ENCODE results near the gene UQCR11.

UQCR11 gene

DNA sequence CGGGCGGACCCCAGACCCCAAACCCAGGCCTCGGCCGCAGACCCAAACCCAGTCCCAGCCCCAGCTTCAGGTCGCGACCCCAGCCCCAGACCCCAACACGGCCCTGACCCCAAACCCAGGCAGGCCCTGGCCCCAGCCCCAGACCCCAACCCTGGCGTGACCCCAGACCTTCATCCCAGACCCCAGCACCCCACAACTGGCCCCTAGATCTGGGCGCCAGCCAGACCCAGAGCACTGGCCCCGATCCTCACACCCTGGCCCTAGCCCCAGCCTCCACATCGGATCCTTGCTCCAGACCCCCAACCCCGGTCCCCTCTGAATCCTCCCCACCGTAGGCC is 20.1 kb downstream of the UQCR11 start:
- no peak for DNase-seq

DNA sequence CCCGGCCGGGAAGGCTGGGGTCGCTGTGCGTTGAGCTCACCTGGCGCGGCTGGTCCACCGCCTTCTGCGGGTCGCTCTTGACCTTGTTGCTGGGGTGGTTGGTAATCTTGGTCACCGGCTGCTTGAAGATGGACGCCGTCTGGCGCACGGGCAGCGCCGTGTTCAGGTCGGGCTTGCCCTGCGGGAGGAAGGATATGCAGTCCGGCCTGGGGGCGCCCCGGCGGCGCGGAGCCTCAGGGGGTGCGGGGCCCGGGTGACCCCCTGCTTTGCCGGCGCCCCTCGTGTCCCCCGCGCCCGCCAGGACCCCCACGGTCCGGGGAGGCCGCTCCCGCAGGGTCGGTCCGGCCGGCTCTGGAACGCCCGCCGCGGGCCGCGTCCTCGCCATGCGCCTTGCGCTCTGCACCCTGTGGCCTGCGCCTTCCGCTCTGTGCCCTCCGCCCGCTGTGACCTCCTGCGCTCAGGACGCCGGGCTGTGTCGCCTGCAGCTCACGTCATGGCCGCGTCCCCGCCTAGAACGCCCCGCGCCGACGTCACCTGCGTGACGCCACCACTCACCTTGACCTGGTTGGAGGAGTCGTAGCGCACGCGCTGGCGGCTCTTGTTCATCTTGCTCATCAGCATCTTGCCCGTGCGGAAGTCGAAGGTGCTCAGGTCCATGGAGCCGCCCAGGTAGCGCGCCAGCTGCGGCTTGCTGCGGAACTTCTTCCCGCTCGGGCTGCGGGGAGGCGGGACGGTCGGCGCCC is 20.6 kb downstream of the UQCR11 start:
- no peak for DNase-seq

DNA sequence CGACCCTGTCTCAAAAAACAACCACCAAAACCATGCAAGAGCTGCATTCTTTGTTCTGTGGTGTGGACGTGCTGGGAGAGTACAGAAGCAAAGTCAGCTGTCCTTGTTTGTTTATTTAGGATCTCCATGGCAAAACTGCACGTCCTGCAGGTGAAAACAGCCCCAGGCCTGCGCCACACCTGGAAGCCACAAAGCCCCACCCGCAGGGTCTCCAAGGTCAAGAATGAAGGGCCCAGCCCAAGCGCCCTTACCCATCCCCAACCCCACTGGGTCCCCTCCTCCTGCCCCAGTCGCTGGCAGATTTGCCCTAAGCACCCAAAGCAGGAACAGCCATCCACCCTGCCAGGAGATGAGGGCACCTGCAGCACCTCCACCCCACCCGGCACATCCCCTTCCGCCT is 23.1 kb downstream of the UQCR11 start:
- DNase-seq = no peak

DNA sequence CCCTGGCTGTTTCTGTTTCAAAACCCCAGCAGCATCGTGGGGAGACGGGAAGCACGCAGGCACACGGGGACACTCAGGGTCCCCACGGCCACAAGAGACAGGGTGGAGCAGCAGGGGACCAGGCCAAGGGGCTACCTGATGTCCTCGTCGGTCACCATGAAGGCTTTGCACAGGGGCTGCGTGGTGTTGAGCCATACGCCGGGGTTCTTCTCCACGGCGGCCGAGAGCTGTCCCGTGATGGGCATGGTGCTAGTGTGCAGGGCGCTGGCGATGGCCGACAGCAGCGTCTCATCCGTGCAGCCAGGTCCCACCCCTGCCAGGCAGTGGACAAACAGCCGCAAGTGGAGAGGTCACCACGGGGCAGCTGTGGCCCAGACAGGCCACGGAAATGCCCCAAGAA is 24.3 kb downstream of the UQCR11 start:
- DNase-seq = no peak

DNA sequence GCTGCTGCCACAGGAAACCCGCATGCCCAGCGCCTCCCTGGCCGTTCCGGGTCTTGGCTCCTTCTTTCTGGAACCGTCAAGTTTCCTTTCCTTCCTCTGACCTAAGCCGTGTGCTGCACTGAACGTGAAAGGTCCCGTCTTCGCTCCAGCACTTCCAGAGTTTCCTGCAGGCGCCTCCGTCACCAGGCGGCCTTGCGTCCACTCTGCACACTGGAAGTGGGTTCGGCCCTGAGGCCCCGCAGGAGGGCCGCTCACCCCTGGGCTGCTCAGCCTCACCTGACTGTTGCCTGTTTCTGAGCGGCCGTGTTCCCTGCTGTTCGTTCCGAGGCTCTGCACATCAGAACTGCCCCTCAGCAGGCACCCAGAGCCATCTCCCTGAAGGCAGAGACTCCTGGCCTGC is 24.9 kb downstream of the UQCR11 start:
- no peak for DNase-seq

DNA sequence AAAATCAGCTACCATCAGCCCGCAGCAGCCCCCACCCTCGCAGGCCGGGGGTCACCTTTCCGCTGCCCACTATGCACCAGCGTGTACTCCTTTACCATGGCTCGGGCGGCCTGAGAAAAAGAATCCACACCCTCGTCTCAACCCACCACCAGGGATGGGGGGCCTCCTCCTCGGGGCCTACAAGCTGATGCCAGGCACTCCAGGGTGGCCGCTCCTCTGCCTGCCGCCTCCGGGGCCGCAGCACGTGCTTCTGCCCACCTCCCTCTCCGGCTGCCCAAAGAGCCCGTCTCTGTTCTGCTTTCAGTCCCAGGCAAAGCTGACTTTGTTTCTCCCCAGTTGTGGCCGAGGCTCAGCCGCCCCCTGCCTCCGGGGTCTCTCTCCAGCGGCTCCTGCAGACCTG is 26.0 kb downstream of the UQCR11 start:
- no peak for DNase-seq

DNA sequence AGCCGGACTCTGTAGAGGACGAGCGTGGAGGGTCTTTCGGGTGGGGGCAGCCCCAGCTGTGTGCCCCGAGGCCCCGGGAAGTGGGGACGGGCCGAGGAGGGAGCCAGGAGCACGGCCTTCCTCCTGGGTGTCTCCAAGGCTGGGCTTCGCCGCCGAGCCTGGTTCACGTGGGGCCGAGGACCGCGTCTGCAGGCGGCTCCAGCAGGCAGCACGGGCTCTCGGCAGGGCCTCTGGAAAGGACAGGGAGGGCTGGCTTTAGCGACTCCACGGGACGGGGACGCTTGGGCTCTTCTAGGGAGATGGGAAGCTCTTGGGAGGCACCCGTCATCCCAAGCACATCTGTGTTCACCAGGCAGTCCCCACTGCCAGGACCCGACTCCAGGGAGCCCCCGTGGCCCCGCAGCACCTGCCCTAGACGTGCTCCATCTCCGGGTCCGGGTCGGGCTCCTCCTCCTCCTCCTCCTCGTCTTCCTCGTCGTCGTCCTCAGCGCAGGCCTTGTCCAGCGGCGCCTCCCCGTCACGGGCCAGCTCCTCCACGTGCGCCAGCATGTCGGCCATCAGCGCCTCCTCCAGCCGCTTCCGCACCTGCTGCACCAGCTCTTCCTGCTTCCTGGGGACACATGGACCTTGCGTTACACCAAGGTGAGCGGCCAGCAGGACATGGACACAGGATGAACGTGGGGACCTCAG is 27.2 kb downstream of the UQCR11 start:
- DNase-seq = no peak

DNA sequence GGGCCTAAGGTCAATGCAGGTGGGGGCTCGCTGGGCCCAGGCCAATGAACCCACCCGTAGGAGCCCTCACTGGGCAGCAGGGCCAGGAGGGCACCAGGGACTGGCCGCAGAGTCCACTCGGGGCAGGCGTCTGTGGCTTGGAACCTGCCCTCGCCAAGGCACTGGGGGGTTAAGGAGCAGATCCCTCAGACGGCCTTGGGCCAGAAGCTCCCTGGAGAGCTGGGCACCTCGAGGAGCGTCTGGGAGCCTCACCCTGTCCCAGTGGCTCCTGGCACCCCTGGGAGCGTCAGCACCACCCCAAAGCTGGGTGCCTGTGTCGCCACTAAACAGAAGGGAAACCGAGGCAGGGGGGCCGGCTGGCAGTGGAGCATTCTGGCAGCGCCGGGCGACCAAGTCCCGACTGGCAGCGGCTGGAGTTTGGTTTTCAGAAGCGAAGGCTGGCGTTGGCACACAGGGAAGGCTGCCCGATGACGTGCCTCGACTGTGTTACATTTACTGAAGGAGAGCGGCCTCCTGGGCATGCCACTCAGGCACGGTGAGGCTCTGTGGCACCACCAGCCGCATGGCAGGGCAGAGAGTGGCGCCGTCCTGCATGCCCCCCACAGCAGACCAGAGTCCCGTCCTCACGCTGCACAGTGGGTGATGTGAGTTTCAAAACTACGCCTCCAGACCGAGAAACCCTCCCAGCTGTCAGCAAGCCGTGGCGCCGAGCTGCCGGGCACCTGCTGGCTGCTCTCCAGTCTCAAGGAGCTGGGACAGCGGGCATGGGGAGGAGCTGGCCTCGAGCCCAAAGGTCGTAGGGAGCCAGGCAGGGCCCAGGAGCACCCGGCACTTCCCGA is 28.0 kb downstream of the UQCR11 start:
- DNase-seq = no peak

DNA sequence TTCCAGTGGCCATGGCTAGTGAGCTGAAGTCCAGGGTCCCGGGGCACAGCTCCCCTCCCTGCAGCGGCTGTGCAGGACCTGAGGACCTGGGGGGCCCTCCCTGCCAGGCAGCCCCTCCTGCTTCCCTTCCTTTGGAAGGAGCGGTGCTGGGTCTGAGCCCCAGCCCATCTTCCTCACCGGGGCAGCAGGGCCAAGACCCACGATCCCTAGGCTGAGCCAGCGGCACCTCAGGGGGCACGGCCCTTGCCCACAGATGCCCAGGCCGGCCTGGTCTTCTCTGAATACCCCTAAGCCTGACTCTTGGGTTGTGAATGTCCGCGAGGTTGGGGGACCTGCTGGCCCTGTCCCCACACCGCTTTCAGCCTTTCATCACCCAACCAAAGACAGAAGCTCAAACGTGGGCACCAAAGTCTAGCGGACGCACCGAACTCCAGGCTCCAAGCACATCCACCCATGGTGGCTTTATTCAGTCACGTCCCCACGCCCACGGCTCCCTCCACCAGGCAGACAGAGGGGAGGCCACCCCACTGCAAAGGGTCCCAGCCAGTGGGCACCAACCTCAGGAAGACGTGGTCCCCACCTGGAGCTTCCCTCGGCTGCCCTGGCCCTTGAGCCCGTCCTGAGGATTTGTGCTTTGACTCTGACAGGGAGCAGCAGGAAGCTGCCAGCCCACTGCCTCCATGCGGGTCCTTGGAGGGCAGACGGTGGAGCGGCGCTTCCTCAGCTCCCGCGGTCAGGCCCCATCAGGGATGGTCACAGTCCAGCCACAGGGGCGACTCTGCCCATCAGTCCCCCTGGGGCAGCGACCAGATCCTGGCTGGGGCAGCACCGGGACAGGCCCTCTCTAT is 28.8 kb downstream of the UQCR11 start:
- DNase-seq = no peak

DNA sequence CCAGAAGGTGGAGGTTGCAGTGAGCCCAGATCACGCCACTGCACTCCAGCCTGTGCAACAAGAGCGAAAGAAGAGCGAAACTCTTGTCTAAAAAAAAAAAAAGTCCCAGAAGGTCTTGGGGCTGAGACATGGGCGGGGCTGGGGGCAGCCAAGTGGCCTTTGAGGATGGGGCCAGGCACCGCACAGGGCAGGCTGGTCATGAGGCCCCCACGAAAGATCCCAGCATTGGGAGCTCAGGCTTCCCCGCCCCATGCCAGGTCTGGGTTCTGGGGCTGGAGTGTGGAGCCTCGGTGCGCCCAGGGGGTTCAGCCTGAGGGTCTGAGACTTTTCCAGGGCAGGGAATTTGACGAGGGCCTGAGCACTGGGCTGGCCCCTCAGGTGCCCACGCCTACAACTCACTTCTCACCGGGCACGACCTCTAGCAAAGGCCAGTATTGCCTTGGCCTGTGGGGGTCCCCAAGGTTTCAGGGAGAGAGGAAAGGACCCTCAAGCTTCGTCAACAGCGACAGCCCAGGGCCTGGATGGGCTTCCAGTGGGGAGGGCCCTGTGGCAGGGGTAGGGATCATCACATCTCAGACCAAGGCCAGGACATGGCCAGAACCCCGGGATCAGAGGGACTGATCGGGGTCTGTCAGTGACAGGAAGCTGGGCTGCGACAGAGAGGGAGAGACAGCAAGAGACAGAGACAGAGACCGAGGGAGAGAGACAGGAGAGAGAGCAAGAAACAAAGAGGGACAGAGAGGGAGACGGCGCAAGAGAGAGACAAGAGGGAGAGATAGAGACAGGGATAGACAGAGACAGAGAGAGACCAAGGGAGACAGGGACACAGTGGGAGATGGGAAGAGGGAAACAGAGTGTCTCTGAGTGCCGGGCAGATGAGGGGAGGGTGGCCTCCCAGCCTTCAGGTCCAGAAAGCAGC is 29.7 kb downstream of the UQCR11 start:
- DNase-seq = no peak

DNA sequence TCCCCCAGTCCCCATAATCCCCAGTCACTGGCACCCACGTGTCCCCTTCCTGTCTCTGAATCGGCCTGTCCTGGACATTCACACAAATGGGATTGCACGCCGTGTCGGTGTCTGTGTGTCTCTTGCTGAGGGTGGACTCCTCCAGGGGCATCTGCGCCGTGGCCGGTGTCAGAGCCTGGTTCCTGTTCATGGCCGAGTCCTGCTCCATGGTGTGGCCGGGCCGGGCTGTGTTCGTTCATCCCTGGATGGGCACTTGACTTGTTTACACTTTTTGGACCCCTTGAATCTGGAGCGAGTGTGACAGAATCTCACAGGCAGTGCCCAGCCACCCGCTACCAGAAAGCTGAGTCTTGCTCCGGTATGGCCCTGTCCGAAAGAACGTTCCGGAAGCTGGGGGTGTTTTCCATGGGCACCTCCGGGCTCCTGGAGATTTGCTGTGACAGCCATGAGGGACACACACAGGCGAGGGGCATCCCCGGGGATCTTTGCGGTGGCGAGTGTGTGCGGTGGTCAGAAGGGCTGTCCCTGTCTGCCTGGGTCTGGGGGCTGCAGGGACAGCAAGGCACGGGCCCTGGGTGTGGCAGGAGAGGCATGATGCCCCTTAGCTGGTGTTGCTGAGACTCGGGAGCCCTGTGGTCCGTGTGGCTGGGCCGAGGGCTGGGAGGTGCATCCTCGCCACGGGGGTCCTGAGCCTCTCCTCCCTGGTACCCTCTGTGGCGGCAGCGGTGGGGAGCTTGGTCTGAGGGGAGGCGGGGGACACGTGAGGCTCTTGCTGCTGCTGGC is 30.7 kb downstream of the UQCR11 start:
- no peak for DNase-seq

DNA sequence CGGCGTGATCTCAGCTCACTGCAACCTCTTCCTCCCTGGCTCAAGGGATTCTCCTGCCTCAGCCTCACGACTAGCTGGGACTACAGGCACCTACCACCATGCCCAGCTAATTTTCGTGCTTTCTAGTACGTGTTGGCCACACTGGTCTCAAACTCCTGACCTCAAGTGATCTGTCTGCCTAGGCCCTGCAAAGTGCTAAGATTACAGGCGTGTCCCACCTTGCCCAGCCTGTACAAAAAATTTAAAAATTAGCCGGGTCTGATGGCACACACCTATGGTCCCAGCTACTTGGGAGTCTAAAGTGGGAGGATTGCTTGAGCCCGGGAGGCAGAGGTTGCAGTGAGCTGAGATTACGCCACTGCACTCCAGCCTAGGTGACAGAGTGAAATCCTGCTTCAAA is 32.5 kb downstream of the UQCR11 start:
- DNase-seq = no peak

DNA sequence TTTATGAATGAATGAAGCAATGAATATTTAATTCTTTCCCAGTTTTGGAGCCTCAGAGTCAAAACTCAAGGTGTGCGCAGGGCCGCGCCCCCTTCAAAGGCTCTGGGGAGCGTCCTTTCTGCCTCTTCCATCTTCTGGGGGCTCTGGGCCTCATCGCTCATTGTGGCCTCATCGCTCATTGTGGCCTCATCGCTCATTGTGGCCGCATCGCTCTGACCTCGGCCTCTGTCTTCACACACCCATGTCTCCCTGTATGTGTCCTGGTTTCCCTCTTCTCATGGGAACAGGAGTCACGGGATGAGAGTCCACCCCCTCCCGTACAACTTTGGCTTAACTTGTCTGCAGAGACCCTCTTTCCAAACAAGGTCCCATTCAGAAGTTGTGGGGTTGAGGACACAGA is 33.9 kb downstream of the UQCR11 start:
- DNase-seq = no peak

DNA sequence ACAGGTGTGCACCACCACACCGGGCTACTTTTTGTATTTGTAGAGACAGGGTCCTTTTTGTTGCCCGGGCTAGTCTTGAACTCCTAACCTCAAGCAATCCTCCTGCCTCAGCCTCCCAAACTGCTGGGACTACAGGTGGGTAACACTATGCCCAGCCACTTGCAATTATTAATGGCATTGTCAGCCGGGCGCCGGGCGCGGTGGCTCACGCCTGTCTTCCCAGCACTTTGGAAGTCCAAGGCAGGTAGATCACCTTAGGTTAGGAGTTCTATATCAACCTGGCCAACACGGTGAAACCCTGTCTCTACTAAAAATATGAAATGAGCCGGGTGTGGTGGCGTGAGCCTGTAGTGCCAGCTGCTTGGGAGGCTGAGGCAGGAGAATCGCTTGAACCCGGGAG is 34.4 kb downstream of the UQCR11 start:
- DNase-seq = no peak

DNA sequence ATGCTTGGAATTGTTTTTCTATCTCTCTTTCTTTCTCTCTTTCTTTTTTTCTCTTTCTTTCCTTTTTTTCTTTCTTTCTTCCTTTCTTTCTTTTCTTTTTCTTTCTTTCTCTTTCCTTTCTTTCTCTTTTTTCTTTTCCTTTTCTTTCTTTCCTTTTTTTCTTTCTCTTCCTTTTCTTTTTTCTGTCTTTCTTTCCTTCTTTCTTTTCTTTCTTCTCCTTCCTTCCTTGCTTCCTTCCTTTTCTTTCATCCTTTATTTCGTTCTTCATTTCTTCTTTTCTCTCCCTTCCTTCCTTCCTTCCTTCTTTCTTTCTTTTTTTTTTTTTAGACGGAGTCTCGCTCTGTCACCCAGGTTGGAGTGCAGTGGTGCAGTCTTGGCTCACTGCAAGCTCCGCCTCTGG is 35.3 kb downstream of the UQCR11 start:
- no peak for DNase-seq

DNA sequence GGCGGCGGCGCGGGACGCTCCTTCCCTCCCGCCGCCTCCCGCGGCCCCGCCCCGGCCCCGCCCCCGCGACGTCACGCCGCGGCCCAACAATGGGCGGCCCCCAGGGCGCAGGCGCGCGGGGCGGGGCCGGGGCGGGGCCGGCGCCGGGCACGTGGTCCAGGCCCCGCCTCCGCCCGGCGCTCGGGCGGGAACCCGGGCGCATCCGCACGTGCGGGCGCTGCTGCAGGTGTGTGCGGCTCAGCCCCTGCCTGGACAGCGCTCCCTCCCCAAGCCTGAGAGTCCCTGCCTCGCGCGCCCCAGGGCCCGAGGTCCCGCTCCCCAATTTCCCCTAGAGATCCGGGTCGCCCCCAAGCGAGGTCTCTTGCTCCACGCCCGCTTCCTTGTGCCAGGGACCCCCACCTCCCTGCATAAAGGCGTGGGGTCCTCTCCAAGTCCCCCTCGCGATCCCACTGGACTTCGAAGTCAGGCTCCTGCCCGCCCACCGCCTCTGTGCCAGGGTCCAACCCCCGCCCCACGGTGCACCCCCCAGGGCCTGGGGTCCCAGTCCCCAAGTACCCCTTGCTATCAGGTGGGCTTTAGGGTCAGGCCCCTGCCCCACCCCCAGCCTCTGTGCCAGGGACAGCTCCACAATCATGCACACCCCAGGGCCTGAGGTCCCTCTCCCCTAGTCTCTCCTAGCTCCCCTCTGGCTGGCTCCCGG is 36.8 kb downstream of the UQCR11 start, which contains the start of gene MEX3D:
TSS of gene MEX3D (minus strand) at position 6 of the 700 bp plus-strand sequence. CDS start 267 bp downstream, outside the sequence.
- DNase-seq = peak; percentile 80

DNA sequence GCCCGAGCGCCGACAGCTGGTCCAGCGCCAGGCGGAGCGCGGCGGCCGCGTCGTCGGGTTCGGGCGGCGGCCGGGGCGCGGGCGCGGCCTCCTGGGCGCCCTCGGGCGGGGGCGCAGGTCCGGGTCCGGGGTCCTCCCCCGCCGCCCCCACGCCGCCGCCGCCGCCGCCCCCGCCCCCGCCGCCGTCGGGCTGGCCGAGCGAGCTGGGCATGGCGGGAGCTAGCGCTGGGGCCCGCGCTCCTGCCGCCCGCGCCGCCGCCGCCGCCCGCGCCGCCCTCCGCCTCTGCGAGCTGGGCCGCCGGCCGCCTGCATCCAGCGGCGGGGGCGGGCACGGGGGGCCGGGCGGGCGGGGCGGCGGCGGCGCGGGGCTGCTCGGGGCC is 37.4 kb downstream of the UQCR11 start:
- no peak for DNase-seq

DNA sequence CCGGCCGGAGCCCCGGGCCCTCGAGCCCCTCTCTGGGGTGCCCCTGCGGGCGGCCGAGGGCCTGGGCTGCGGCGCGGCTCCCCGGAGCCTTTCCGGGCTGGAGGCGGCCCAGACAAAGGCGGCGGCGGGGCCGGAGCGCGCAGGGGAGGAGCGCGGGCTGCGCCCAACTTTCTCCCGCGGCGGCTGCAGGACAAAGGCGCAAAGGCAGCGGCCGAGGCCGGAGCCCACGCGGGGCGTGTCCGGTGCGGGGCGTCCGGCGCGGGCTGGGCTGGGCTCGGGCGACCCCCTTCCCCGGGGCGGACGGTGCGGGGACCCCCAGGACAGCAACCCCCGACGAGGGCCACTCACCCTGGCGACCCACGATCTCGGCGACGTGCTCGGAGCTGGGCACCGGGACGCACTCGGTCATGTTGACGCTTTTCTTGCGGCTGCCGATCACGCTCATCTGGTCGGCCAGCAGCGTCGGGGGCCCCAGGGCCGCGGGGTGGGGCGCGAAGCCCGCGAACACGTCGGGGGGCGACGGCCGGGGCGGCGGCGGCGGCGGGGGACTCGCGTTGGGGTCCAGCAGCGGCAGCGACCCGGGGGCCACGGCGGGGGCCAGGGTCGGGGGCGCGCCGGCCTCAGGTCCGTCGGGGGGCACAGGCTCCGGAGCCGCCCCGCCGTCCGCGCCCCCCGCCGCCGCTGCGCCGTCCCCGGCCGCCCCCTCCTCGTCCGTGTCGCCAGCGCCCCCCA is 38.0 kb downstream of the UQCR11 start:
- DNase-seq = no peak

DNA sequence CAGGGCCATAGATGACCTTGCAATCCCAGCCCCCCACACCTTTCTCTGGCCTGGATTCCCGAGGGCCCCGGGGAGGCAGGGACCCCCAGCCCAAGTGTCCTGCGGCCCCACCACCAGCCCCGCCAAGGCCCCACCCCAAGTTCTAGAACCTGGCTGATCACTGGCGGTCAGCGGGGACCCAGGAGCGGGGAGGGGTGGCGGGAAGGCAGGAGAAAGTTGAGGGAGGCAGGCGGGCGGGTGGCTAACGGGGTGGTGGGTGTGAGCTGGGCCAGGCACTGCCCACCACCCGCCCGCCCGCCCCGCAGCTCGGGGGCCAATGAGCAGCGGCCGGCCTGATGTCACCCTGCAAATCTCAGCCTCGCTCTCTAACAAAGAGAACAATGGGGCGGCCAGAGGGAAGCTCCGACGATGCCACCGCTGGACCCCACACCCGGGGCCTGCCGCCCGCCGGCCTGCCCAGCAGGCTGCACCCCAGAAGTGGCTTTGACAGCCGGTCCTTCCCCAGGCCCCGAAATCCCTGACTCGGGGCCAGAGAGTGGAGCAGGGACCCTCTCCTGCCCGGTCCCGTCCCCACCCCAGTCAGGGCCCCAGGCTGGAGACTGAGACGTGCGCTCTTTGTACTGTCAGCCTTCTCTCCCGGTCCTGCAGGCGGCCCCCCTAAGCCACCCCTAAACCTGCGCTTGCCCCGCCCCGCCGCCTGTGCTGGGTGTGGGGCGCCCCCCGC is 38.7 kb downstream of the UQCR11 start:
- no peak for DNase-seq
